ENCODE results near the gene PLEKHM3. TPM values are rescaled to one million over a fixed set of nuclear protein-coding genes. Genes with fewer than 3 reads are reported as not detected.

The PLEKHM3 gene, protein sequence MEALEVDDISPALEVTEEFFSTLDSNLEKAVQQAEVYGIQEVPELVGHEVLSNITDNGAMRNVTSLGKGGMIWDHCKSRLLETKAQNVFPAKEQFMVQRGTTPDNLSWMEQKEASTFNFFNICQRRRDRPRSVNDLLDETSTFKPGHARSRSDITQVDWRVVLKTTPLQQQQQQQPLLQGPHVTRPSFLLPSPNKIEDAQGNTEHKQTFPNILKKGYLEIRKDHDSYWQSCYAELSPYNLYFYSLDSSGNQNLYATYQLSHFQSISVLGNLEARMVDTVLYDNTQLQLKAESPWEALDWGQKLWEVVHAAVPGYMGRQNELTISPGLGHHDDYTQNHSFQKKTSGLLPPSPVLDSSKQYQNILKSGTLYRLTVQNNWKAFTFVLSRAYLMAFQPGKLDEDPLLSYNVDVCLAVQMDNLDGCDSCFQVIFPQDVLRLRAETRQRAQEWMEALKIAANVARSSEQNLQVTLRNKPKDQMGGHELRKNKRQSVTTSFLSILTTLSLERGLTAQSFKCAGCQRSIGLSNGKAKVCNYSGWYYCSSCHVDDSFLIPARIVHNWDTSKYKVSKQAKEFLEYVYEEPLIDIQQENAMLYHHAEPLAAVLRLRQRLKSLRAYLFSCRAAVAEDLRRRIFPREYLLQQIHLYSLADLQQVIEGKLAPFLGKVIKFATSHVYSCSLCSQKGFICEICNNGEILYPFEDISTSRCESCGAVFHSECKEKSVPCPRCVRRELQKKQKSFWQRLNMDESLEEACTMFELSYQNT
- total RNA-seq (10 to 100 TPM; 14.7 to 16.1 TPM), polyA plus RNA-seq (1 to 10 TPM; 2.9 to 3.9 TPM)

DNA sequence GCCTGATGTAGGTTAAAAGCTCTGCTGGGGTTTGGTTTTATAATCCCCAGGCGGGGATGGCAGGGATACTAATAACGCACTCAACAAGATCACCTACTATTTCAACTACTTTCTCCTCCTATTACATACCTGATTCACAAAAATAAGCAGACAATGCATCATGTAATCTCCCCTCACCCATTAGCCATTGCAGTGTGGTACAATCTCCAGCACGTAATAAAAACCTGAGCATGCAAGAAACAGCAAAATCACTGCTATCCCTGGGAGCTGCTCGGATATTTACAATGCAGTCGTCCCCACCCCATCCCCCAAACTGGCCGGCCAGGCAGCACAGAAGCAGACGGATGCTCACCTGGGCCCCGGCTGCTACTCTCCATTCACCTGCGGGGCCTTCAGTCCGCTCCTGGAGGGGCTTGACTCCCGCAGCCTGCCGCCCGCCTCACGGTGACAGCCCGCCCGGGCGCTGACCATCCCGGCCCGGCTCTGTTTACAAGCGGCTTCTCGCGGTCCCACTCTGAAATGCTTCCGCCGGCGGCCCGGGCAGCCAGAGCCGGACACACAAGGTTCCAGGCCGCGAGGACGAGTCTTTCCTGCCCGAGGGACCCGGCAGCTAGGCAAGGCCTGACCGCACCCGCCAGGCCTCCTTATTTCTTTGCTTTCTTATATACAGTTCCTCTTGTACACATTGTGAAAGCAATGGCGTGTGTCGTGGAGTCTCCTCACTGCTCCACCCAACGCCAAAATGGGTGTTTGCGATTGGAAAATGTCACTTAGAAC, at the start of gene PLEKHM3:
Gene PLEKHM3, minus strand, starts transcription at position 491 of the 777 bp plus-strand sequence. CDS start 23,888 bp downstream, outside the sequence.
- Mint-ChIP-seq H3K4me3 (peak within 1 kb of the TSS; percentile 90 to 98 (median 93)), H3K27me3 (no peaks in the 10 kb centered on the region), H3K4me1 (peaks cover 14 to 28% (median 19%) of the 10 kb centered on the region in 4 donors), H3K9me3 (no peaks in the 10 kb centered on the region), H3K36me3 (peaks cover 0 to 10% of the 10 kb centered on the region in 2 donors), H3K27ac (peak within 1 kb of the TSS; percentile 45 to 96 (median 95))
- no peaks in the 10 kb centered on the region for H3K36me3 ChIP-seq (ENCODE audit: insufficient read depth, low read length)
- H3K9me3 ChIP-seq (ENCODE audit: control insufficient read depth in 1 of 2, low read length in 2 of 2): no peaks in the 10 kb centered on the region
- H3K4me1 ChIP-seq (ENCODE audit: insufficient read depth, low read length): peaks cover 14% of the 10 kb centered on the region
- CTCF ChIA-PET (ENCODE audit: partially characterized antibody): interaction anchor here (0.6 to 4.1 kb wide), 6 partner anchors 9 to 399 kb away, joined by 3 to 18 read pairs (median 4); no protein-coding TSS in a partner anchor
- peak; percentile 43 to 69 (median 61) for DNase-seq
- H3K4me3 ChIP-seq (ENCODE audit: low read length in 2 of 2): peak within 1 kb of the TSS; percentile 83 to 92
- POLR2A ChIA-PET (ENCODE audit: partially characterized antibody): interaction anchor here (0.6 to 3.4 kb wide), 8 partner anchors 9 to 520 kb away, joined by 3 to 31 read pairs (median 4); partner anchors contain the start of genes CCNYL1, CREB1, METTL21A and PIKFYVE
- peak within 1 kb of the TSS; percentile 71 for H3K27ac ChIP-seq (ENCODE audit: low read depth, low read length)
- no peaks in the 10 kb centered on the region for H3K27me3 ChIP-seq (ENCODE audit: insufficient read depth, low read length)
- intact Hi-C loops (cut with micrococcal nuclease): loop anchor here (1.0 to 5.0 kb wide), 5 partner anchors 14 to 1258 kb away; partner anchors contain the start of genes CCNYL1, CREB1, FASTKD2 and MDH1B

DNA sequence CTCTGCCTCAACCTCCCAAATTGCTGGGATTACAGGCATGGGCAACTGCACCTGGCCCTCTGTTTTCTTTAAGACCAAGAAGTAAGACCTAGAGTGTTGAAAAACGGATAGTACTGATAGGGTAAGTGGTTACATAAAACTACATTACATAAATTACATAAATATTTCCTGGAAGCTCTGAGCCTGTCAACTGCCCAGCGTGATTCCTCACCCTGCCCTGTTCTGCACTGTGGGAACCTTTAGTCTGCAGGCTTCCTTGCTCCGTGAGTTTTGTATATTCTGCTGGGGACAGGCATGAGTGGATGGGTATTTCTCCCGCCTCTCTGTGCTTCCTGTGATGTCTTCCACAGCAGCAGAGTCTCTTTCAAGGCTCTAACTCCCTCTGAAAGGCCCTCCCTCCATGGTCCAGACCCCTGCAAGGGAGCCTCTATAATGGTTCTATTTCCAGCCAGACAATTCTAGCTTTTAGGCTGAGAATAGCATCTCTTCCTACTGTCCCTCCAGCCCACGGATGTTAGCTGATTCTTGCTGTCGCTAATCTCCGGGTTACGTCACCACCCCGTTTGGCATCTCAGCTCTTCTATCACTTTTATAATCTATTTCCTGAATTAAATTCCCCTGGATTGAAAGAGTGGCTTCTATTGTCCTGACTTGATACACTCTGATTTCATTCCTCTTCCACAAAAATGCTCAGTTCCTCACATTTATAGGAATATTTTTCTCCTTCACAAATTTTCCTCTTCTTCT, 49.5 kb upstream of the PLEKHM3 start:
- Mint-ChIP-seq H3K36me3 (no peaks in the 10 kb centered on the region), H3K4me1 (no peaks in the 10 kb centered on the region), H3K9me3 (peaks cover 0 to 5% (median 1%) of the 10 kb centered on the region in 8 donors), H3K27me3 (peaks cover 19 to 34% of the 10 kb centered on the region in 2 donors), H3K4me3 (no peak overlapping the region), H3K27ac (no peak overlapping the region)
- no peak for DNase-seq
- peaks cover 4% of the 10 kb centered on the region for H3K27me3 ChIP-seq (ENCODE audit: insufficient read depth, low read length)
- H3K27ac ChIP-seq (ENCODE audit: low read depth, low read length): no peak overlapping the region
- no peaks in the 10 kb centered on the region for H3K9me3 ChIP-seq (ENCODE audit: control insufficient read depth in 1 of 2, low read length in 2 of 2)
- H3K36me3 ChIP-seq (ENCODE audit: insufficient read depth, low read length): no peaks in the 10 kb centered on the region
- intact Hi-C loops (cut with micrococcal nuclease): loop anchor here (10.0 kb wide), 1 partner anchor 1090 kb away; no protein-coding TSS in a partner anchor
- POLR2A ChIA-PET (ENCODE audit: partially characterized antibody): no interaction called here
- CTCF ChIA-PET (ENCODE audit: partially characterized antibody): interaction anchor here (0.7 to 1.2 kb wide), 4 partner anchors 11 to 329 kb away, joined by 3 to 4 read pairs (median 3); no protein-coding TSS in a partner anchor
- H3K4me3 ChIP-seq (ENCODE audit: low read length in 2 of 2): no peak overlapping the region
- H3K4me1 ChIP-seq (ENCODE audit: insufficient read depth, low read length): no peaks in the 10 kb centered on the region

DNA sequence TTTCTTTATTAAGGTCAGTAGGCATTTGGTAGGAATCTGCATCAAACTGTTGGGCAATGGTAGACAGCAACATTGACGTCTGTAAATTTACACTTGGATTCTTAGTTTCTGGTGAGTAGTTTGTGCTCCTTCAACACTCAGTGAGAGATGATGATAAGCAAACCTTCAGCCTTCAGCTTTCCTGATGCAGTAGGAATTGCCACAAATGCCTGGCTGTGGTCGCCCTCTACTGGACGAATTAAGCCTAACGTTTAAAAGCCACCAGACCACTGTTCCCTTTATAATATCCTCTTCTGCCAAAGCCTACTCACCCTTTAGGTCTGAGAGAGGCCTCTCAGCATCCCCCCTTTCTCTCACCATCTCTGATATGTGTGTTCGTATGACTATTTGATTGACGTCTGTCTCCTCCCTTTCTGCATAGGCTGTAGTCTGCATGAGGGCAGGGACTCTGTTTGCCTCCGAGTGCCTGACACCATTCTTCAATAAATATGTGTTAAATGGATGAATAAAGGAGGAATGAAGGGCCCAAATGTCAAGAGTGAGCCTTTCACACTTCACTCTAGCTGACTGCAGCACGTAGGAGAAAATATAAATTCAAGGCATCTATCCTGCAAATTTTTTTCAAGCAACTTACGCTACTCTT, 47.0 kb upstream of the PLEKHM3 start:
- Mint-ChIP-seq H3K27me3 (peaks cover 7 to 16% of the 10 kb centered on the region in 2 donors), H3K36me3 (no peaks in the 10 kb centered on the region), H3K4me3 (no peak overlapping the region), H3K4me1 (no peaks in the 10 kb centered on the region), H3K27ac (no peak overlapping the region), H3K9me3 (peaks cover 0 to 1% (median 0%) of the 10 kb centered on the region in 8 donors)
- Histone ChIP-seq H3K9me3 (ENCODE audit: control insufficient read depth in 1 of 2, low read length in 2 of 2) (no peaks in the 10 kb centered on the region), H3K36me3 (ENCODE audit: insufficient read depth, low read length) (no peaks in the 10 kb centered on the region), H3K4me1 (ENCODE audit: insufficient read depth, low read length) (no peaks in the 10 kb centered on the region), H3K27me3 (ENCODE audit: insufficient read depth, low read length) (peaks cover 4% of the 10 kb centered on the region), H3K27ac (ENCODE audit: low read depth, low read length) (no peak overlapping the region), H3K4me3 (ENCODE audit: low read length in 2 of 2) (no peak overlapping the region)
- CTCF ChIA-PET (ENCODE audit: partially characterized antibody): interaction anchor here (0.6 to 5.2 kb wide), 10 partner anchors 9 to 1377 kb away, joined by 3 to 34 read pairs (median 4); partner anchors contain the start of gene METTL21A
- POLR2A ChIA-PET (ENCODE audit: partially characterized antibody): interaction anchor here (1.0 kb wide), 1 partner anchor 447 kb away, joined by 3 read pairs; the partner anchor contains the start of gene METTL21A
- DNase-seq: peak; percentile 43 to 55 (median 47)
- intact Hi-C loops (cut with micrococcal nuclease): loop anchor here (1.0 to 10.0 kb wide), 5 partner anchors 326 to 1088 kb away; no protein-coding TSS in a partner anchor

DNA sequence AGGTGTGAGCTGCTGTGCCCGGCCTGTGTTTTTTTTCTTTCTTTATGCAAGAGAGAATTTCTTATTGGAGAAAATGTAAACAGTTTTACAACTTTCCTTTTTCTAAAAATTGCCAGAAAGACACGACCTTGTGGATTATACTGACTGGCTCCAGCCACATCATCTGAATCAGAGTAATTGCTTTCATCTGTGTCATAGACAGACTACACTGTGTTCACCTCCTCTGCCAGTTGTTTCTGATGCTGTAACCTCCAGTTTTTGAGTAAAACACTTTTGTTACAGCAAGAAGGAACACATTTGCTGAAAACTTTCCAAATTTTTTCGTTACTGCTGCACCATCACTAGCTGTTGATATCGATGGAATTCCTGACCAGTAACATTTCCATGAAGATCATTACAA, 43.9 kb upstream of the PLEKHM3 start:
- Mint-ChIP-seq H3K27me3 (peaks cover 3 to 10% of the 10 kb centered on the region in 2 donors), H3K4me1 (no peaks in the 10 kb centered on the region), H3K27ac (no peak overlapping the region), H3K36me3 (no peaks in the 10 kb centered on the region), H3K9me3 (peaks cover 0 to 1% (median 0%) of the 10 kb centered on the region in 8 donors), H3K4me3 (no peak overlapping the region)
- H3K4me1 ChIP-seq (ENCODE audit: insufficient read depth, low read length): no peaks in the 10 kb centered on the region
- no peak overlapping the region for H3K27ac ChIP-seq (ENCODE audit: low read depth, low read length)
- ChIA-PET POLR2A (ENCODE audit: partially characterized antibody) (interaction anchor here (0.6 kb wide), 1 partner anchor 230 kb away, joined by 3 read pairs; no protein-coding TSS in a partner anchor), CTCF (ENCODE audit: partially characterized antibody) (interaction anchor here (5.2 kb wide), 1 partner anchor 323 kb away, joined by 34 read pairs; no protein-coding TSS in a partner anchor)
- no peak overlapping the region for H3K4me3 ChIP-seq (ENCODE audit: low read length in 2 of 2)
- H3K36me3 ChIP-seq (ENCODE audit: insufficient read depth, low read length): no peaks in the 10 kb centered on the region
- H3K27me3 ChIP-seq (ENCODE audit: insufficient read depth, low read length): no peaks in the 10 kb centered on the region
- intact Hi-C loops (cut with micrococcal nuclease): no loop called here
- H3K9me3 ChIP-seq (ENCODE audit: control insufficient read depth in 1 of 2, low read length in 2 of 2): no peaks in the 10 kb centered on the region
- DNase-seq: no peak

DNA sequence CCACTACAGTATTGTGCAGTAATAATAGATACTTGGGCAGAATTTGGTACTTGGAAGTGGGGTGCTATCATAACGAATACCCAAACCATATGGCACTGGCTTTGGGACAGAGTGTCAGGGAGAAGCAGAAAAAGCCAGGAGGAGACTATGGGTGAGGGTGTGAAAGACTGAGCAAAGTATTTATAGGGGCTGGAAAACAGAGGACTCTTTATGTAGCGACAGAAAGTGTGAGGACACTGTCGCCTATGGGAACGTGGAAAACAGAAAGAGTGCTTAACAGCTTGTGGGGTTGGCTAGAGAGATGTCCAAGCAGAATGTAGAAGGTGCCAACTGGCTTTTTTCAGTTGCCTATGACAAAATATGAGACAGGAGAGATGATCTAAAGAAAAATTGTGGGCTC, 40.7 kb upstream of the PLEKHM3 start:
- Mint-ChIP-seq H3K27me3 (peaks cover 2 to 9% of the 10 kb centered on the region in 2 donors), H3K27ac (no peak overlapping the region), H3K4me3 (no peak overlapping the region), H3K4me1 (no peaks in the 10 kb centered on the region), H3K9me3 (no peaks in the 10 kb centered on the region), H3K36me3 (no peaks in the 10 kb centered on the region)
- Histone ChIP-seq H3K36me3 (ENCODE audit: insufficient read depth, low read length) (no peaks in the 10 kb centered on the region), H3K27me3 (ENCODE audit: insufficient read depth, low read length) (no peaks in the 10 kb centered on the region), H3K4me3 (ENCODE audit: low read length in 2 of 2) (no peak overlapping the region), H3K27ac (ENCODE audit: low read depth, low read length) (no peak overlapping the region), H3K9me3 (ENCODE audit: control insufficient read depth in 1 of 2, low read length in 2 of 2) (no peaks in the 10 kb centered on the region), H3K4me1 (ENCODE audit: insufficient read depth, low read length) (no peaks in the 10 kb centered on the region)
- DNase-seq: no peak
- POLR2A ChIA-PET (ENCODE audit: partially characterized antibody): no interaction called here
- CTCF ChIA-PET (ENCODE audit: partially characterized antibody): no interaction called here
- intact Hi-C loops (cut with micrococcal nuclease): no loop called here

DNA sequence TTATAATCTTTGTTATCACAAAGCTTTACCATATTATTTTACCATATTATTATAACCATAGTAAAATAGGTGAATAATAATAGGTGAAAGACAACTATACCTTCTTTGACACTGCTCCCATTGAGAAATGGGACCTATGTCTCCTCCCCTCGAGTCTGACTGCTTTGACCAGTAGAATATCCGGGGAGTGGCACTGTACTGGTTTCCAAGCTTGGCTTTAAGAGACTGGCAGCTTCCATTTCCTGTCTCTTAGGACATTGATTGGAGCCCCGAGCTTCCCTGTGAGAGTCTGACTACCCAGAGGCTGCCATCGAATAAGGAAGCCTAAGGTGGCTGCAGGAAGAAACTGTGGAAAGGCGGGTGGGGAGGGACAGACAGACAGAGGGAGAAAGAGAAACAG, 40.1 kb upstream of the PLEKHM3 start:
- ChIA-PET POLR2A (ENCODE audit: partially characterized antibody) (no interaction called here), CTCF (ENCODE audit: partially characterized antibody) (no interaction called here)
- H3K36me3 ChIP-seq (ENCODE audit: insufficient read depth, low read length): no peaks in the 10 kb centered on the region
- no peak overlapping the region for H3K27ac ChIP-seq (ENCODE audit: low read depth, low read length)
- no peak overlapping the region for H3K4me3 ChIP-seq (ENCODE audit: low read length in 2 of 2)
- Mint-ChIP-seq H3K27me3 (peaks cover 4 to 9% of the 10 kb centered on the region in 2 donors), H3K36me3 (no peaks in the 10 kb centered on the region), H3K9me3 (no peaks in the 10 kb centered on the region), H3K27ac (no peak overlapping the region), H3K4me3 (no peak overlapping the region), H3K4me1 (no peaks in the 10 kb centered on the region)
- H3K4me1 ChIP-seq (ENCODE audit: insufficient read depth, low read length): no peaks in the 10 kb centered on the region
- H3K27me3 ChIP-seq (ENCODE audit: insufficient read depth, low read length): no peaks in the 10 kb centered on the region
- intact Hi-C loops (cut with micrococcal nuclease): no loop called here
- no peaks in the 10 kb centered on the region for H3K9me3 ChIP-seq (ENCODE audit: control insufficient read depth in 1 of 2, low read length in 2 of 2)
- DNase-seq: no peak

All from CD4-positive, alpha-beta memory T cell (primary cell).